GM04504 (cell line): Measurements from ENCODE around the gene HEY2.
"Not testable (repeated sequence)": the region's sequence is repeated elsewhere in the genome, so short reads cannot be mapped to it uniquely, and the experiment has no call there.

Experiments
- DNase-seq: peaks from one replicate; pipeline ENCODE4 v3.0.0-alpha.2; 2012; ENCODE audit warnings: low read depth

The HEY2 gene

DNA sequence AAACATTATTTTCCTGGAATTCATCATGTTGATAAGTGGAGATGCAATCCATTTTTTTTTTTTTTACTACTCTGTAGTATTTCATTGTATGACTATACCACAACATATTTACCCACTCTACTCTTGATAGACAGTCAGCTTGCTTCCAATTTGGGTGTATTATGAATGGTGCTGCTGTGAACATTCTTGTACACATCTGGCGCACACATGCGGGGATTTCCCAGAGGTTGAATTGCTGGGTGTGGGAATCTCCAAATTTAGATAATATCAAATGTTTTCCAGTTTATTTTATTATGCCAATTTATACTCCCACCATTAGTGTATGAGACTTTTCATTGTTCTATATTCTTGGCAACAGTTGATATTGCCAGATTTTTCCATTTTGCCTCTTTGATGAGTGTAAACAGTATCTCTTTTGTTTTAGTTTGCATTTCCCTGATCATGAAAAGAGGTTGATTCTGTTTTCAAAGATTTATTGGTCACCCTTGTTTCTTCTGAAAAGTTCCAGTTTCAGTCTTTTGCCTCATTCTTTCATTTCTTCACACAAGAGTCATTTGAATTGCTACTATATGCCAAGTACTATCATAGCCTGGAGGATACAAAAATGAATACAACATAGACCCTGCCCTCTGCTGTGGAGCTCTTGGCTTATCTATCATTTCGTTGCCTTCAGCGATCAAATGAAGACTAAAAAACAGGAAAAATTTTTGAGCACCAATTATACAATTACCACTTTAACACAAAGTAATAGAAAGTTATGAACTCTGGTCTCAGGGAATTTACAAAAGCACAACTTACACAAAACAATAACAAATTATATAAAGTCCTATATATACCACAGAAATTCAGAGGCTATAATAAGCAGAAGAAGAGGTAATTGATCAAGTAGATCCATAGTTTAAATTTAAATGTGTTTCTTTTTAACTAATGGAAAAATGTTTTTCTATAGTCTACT, 24.2 kb downstream of the HEY2 start:
- DNase-seq: no peak

DNA sequence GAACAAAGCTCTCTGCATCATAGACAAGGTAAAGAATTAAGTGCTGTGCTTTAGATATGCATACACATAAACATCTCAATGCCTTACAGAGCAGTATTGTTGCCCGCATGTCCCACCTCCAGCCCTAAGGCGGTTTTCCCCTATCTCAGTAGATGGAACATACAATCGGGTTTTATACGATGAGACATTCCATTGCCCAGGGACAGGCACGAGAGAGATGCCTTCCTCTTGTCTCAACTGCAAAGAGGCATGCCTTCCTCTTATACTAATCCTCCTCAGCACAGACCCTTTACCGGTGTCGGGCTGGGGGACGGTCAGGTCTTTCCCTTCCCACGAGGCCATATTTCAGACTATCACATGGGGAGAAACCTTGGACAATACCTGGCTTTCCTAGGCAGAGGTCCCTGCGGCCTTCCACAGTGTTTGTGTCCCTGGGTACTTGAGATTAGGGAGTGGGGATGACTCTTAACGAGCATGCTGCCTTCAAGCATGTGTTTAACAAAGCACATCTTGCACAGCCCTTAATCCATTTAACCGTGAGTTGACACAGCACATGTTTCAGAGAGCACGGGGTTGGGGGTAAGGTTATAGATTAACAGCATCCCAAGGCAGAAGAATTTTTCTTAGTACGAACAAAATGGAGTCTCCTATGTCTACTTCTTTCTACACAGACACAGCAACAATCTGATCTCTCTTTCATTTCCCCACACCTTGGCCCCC, 26.8 kb downstream of the HEY2 start:
- not testable (repeated sequence) for DNase-seq

DNA sequence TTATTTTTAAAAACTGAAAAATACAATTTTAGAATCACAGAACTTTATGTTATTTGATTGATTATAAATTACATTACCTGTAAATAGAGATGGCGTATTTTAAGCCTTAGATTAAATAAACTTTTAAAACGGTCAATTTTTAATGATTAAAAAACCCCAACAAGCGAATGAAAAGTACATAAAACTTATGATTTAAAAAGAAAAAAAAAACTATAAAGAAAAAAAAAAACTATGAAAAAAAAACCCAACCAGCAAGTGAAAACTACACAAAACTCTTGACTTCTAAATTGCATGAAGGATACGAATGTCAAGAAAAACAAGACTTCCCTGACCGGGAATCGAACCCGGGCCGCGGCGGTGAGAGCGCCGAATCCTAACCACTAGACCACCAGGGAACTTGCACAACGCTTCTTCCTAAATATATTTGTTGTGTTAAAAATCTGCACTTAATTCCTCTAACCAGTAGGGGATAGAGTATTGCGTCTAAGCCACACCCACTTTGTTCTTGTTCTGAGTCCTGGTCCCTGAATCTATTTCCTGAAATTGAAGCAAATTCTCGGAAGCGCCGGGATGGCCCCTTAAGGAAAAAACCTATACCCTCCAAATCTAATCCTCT, 30.6 kb downstream of the HEY2 start:
- DNase-seq: peak; percentile 80

DNA sequence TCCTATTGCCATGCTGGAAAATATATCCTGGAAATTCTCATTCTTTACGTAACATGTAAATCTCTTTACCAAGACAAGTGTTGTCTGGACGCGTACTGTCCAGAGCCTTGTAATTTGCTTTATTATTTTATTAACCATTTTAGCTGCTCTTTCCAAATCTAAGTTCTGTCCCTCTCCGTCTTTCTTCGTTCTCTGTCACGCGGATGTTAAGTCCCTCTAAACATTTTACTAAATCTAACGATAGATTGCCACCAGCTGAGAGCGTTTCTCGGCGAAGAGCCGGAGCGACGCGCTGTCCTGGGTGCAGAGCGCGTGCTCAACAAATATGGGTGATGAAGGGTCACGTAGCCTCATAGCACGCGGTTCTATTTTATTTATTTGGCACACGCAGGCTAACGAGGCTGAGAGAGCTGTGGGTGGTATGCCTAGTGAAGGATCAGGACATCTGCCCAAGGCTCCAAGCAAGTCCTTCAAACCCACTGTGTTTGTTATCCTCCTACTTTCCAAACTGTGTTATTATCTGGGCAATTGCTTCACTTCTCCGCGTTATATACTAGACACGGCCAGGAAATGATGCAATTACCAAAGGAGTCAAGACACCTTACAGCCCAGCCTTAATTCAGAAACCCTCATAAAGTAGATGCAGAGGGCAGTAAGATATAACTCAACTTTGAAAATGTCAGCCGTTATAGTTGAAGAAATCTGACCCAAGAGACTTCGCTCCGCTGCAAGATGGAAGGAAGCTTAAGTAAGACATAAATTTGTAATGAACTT, 31.3 kb downstream of the HEY2 start:
- DNase-seq: peak; percentile 61

DNA sequence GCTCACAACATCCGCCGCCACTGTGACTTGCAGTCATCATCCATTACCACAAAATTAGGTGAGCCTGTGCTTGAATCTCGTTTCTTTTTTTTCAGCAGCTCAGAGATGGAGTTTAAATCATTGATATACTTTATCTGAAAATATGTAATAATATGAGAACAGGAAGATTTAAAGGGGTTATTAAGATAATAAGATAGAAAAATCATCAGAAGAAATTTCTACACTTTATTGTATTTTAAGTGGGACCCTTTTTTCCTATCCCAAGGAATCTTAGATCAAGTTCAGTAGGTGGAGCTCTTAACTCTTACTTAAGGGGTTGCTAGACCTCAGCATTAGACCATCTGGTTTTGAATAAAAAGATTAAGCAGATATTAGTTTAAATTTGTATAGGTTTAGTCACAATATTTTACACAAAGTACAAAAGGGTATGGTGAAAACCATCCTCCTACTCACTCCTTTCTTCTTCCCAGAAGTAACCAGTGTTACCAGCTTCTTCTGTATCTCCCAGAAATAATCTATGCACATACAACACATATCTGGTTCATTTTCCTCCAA, 32.0 kb downstream of the HEY2 start:
- no peak for DNase-seq

DNA sequence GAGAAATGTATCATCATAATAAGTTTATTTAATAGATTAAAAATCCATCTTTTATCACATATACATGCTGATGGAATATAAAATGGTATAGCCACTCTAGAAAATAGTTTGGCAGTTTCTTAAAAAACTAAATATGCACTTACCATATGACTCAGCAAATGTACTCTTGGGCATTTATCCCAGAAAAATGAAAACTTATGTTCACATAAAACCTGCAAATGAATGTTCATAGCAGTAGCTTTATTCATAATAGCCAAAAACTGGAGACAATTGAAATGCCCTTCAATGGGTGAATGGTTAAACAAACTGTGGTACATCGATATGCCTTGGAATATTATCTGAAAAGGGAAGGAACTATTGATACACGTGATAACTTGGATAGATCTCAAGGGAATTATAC, 34.9 kb downstream of the HEY2 start:
- DNase-seq: no peak

DNA sequence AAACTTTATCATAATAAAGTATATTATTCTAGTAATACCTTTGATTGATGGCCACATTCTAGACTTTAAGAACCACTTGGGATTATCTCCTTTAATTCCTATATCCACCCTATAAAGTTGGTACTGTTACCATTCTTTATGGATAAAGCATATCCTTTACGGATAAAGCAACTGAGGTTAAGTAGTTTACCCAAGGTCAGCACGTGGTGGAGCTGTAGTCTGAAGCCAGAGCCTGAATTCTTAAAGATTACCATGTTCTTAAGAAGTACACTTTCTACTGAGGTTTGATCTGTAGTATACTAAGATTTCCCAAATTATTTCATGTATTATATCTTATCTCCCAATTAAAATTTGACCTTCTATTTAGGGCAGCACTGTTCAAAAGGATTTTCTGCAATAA, 38.4 kb downstream of the HEY2 start:
- DNase-seq: no peak

DNA sequence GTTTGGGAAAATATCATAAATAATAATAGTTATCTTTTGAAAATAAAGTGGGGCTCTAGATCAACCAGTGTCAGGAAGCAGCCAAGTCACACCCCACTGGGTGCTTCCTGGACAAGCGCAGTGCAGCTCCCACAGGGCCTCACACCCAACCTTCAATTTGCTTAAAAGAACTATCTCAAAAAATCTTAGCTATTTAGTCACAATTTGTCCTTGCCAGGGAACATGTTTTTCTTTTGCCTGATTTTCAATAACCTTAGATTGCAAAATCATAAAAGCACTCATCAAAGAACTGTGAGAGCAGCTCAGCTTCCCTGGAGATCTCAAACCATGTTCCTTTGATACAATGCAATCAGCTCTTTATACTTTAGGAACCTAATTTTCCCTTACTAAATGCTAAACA, 39.7 kb downstream of the HEY2 start:
- DNase-seq: no peak

DNA sequence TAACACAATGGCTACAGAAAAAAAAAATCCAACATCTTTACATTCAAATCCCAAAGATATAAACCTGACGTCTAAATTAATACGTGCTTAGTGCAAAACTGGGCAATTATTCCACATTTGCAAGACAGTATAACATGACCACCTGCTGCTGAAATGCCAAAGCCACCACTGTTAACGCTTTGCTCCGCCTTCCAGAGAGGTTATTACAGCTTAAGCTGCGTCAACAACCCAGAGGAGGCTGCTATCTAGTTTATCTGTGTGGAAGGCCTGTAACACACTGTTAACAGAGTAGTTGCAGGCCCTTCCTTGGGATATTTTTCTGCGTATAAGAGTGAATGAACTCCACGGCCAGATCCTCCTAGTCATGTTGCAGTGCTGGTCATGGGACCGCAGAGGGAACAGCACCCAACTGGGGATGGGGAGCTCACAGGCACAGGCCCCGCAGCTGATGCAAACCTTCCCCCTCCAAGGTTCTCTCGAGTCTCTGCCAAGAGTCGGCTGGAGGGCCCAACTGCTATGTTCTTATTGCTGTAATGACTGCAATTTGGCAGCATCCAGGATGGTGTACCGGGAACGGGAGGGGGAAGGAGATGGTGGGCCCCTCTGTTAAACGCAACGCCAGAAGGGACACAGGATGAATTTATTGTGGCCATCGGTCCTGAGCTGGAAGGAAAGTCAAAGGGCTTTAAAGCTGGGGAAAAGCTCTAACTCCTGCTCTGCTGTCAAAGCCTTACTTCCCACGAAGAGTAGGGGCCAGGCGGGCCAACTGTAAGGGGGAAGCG, 40.3 kb downstream of the HEY2 start:
- no peak for DNase-seq

DNA sequence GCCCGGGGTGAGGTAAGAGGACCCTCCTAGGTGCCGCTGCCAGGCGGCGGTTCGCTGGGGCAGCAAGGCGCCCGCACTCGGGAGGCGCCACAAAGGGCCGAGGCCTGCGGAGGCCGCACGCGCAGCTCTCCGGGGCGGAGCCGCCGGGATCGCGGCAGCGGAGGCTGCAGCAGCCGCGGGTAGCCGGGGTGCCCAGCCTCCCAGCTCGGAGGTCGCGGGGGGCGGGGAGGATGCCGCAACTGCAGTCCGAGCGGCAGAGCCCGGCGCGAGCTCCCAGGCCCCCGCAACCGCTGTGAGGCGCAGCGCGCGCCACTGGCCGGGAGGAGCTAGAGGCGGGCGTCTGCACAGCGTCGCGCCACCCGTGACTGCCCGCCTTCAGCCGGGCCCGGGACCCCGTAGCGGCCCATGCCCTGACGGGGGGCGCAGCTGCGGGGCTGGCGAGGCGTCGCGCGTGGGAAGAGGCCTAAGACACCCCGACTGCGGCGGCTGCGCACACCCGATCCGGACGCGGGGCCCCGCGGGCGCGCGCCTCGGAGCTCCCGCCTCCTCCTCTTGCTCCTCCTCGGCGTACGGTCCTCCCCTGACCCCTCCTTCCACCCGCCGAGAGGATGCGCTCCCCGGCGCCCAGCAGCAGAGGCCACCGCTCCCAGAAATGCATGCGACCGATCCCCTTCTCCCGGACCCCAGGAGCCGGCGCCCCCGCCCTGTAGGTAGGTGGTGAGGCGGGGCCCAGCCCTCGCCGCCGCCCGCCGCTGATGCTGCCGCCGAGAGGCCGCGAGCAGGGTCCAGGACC, 41.1 kb downstream of the HEY2 start, which contains the start of gene NCOA7:
Gene NCOA7 (plus strand): TSS at position 603 of the 793 bp plus-strand sequence. CDS start 24,395 bp downstream, outside the sequence.
- peak; percentile 46 for DNase-seq

DNA sequence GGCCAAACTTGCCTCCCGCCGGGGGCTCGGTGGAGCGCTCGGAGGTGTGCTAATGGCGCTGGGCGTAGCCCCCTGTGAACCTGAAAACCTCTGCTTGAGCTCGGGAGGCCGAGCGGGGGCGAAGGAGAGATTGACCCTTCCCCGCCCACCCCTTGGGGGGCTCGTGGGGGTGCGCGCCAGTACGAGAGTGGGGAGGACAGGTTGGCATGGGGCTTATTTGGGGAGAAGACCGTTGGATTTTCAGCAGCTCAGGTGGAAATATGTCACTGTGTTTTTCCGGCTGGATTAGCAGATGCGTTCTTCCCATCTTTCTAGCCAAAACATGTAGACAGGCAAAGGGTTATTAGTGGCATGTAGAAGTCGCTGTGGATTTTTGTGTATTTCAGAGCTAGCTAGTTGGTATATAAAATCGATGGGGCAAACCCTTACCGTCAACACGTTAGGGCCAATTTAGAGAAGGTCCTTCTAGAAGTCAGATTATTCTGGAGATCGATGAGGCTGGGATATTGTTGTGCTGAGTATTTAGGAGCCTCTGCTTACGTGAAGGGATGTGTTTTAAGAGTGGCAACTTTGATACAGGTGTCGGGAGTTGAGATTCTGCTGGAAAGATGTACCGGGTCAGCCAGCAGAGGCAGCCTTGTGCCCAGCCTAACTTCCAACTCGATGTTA, 41.9 kb downstream of the HEY2 start:
- DNase-seq: no peak

DNA sequence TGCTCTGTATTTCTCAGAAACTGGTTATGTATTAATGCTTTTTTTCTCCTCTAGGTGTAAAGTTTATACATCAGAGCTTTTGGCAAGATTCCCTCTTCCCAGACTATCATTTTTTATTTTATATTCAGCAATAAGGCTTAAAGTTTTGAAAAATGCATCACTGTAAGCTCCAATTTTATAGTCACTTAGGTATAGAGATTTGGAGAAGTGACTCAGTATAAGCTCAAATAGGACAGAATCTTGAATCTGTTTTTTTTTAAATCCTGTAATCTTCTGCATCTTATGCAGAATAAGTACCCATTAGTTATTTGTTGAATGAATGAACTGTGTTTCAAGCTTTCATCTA, 42.4 kb downstream of the HEY2 start:
- no peak for DNase-seq

DNA sequence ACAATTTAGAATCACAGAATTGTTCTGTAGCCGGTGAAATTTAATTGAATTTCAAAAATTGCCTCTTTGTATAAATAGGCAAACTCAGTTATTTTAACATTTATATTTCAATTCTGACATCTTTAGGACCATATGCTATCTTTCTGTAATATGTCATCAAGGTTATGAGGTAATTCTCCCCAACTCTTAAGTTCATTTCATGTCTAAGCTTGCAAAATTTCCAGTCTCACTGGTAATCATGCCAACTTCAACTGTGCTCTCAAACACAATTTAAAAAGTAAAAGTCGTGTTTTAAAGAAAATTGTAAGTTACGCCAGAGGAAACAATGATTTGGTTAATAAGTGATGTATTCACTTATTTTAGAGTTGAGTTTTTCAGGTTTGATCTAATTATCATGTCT, 42.7 kb downstream of the HEY2 start:
- no peak for DNase-seq

DNA sequence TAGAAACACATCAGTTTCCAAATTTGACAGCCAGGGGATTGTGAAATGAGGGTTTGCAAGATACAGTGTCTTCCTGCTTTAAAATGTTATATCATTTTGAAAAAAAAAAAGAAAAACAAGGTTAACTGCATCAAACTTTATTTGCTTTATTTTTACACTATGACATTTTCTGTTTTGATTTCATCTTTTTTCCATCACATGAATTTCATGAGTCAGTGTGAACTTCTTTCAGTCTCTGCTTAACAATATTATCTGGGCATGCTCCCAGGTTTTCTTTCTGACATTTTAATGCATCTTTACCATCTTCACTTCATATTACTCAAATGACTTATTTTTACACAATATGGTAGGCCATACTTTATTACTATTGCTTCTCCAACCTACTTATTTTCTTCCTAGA, 43.2 kb downstream of the HEY2 start:
- peak; percentile 51 for DNase-seq

DNA sequence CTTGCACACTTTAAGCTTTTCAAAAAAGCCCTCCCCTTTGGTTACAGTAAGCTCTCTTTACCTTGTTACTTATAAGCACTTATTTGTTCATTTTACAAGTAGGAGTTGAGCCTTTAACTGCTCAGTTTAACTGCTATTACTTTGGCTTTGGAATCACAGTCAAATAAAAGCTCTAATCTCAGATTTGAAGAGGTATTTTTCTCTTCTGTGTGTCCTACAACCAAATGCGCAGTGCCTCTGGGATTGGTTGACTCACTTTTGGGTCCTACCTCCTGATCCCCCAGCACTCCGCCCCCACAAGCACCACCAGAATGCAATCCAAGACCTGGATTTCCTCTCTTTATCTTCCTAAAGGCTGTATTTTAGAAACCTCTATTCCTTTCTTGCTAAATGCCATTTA, 43.8 kb downstream of the HEY2 start:
- no peak for DNase-seq

DNA sequence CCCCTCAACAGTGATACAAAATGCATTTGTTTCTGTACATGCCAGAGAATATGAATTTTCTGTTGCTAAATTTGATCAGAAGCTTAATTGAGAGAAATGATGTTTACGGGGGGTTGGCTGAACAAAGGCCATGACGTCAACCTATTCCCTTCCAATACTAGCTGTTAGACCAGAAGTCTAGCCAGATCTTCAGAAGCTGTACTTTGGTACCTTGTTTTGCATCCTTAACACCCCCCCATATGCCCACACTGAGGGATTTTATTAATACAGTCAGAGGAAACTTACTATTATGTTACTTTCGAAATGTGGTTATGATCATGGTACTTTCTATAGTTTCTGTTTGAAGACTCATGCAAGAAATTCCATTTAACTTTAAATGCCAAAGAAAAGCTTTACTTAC, 44.4 kb downstream of the HEY2 start:
- DNase-seq: no peak

DNA sequence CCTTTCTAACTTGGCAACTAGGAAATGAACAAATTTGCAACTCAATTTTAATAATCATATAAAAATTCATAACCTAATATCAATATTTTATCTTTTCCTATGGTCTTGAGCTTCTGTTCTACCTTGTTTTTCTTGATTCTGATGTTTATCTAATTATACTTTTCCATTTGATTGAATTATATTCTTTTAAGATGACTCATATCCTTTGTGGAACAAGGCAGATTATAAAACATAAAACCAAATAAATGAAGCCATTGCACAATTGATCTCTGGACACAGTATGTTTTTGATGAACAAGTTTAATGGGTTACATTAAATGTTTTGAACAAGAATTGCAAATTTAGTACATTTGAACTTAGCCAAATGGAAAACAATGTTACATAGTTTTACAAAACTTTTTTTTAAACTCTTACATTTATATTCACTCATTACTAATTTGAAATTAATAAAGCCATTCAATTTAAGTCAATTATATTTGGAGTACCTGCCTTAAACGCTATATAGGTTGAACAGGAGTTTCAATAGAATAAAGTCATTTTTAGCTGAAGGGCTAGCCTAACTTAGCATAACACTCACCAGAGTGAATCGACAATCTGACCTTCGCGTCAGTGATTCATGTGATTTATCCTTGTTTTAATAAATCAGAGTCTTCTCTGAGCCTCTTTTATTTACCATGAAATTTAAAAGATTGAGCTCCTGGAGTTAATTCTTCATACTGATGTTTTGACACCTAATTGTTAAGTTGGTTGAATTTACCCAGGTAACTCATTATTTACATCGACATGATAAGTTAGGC, 45.1 kb downstream of the HEY2 start:
- no peak for DNase-seq

DNA sequence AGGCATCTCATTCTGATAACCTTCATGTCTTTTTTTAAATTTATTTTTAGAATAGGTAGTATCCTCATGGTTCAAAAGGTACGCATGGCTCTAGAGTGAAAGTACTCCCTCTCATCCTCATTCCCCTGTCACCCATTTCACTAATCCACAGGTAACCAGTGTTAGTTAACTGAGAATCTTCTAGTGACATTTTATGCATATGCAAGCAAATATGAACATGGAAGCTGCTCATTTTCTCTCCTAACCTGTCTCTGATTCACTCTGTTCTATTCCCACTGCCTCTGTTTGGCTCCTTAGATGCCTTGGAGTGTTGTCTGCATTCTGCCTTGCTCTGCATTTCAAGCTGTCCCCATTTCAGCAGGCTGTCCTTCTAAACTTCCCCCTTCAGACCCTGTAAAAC, 45.9 kb downstream of the HEY2 start:
- no peak for DNase-seq
